GM19239 (cell line): ENCODE data around the gene TSC2.
"Not testable (repeated sequence)": the region's sequence is repeated elsewhere in the genome, so short reads cannot be mapped to it uniquely, and the experiment has no call there.

Source experiments
- DNase-seq: peaks from one replicate; pipeline ENCODE4 v3.0.0; 2011; ENCODE audit warnings: low spot score; ENCODE audit not compliant: insufficient read length
- FAIRE-seq: peaks from 2 replicates; lab custom pipeline; 2011; peaks lifted over from hg19 to GRCh38; lab: Jason Lieb, UNC

TSC2 gene

DNA sequence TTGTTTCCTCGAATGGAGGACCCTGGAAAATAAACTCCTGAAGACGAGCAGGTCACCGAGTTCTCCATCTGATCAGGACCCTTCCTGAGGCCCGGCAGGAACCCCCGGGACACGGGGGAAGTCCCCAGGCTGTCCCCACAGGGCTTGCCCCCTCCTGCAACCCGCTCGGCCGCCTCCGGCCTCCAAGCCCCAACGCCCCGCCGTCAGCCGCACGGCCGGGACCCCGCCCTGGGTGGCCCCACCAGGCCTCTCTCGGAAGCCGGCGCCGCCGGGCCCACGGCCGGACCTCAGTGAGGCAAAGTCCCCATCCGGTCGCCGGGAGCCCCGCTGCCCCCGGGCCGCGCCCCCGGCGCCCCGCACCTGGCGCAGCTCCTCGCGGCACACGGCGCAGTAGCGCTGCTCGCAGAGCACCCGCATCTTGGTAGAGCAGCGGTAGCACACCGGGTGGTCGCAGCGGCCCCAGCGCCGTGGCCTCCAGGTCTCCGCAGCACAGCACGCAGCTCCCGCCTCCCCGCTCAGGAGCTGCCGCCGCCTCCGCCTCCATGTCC, 38.5 kb upstream of the TSC2 start:
- DNase-seq, result no peak
- FAIRE-seq, result no peak

DNA sequence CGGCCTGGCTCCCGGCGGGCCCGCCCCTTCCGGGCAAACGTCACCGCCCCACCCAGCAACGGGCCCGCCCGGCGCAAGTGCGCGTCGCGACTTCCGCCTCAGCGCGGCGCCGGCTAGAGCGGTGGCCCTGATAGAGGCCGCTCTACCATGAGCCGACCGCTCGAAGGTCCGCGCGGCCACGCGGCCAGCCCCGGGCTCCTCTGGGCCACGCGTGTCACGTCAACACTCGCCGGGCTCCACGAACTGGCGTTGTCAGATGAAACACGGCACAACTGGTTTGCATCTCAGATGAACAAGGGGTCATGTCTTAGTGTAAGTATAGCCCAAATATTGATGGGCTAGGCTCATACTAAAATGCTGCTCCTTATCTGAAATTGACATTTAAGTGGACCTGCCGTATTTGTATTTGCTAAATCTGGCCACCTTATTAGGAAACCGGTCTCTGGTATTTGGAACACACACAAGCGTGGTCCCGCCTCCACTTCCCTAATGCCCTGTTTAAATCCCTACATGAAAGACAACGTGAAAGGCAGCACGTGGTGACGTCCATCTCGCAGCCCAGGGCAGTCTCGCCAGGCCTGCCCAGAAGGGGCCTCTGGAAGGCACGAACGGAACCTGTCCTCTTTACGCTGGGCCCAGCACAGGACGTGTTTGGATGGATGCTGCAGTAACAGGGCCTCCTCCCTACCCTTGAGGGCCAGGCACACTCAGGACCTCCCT, 37.8 kb upstream of the TSC2 start, which contains the start of gene ZNF598:
TSS of gene ZNF598 (minus strand) at position 31 of the 720 bp plus-strand sequence.
- FAIRE-seq, result peak; percentile 82
- DNase-seq, result peak; percentile 96

DNA sequence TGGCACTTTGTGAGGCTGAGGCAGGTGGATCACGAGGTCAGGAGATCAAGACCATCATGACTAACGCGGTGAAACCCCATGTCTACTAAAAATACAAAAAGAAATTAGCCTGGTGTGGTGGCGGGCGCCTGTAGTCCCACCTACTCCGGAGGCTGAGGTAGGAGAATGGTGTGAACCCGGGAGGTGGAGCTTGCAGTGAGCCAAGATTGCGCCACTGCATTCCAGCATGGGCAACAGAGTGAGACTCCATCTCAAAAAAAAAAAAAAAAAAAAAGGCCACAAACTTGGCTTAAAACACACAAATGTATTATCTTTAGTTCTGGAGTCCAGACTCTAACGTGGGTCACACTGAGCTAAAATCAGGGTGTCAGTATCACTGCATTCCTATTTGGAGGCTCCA, 36.1 kb upstream of the TSC2 start:
- DNase-seq, FAIRE-seq: not testable (repeated sequence)

DNA sequence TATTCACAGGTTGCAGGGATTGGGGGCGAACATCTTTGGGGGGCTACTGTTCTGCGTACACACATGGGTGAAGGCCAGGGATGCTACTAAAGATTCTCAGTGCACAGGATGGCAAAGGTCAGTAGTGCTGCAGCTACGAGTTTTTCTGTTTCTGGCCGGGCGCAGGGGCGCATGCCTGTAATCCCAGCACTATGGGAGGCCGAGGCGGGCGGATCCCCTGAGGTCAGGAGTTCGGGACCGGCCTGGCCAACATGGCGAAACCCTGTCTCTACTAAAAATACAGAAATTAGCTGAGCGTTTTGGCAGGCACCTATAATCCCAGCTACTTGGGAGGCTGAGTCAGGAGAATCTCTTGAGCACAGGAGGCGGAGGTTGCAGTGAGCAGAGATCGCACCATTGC, 34.3 kb upstream of the TSC2 start:
- no peak for FAIRE-seq
- no peak for DNase-seq

DNA sequence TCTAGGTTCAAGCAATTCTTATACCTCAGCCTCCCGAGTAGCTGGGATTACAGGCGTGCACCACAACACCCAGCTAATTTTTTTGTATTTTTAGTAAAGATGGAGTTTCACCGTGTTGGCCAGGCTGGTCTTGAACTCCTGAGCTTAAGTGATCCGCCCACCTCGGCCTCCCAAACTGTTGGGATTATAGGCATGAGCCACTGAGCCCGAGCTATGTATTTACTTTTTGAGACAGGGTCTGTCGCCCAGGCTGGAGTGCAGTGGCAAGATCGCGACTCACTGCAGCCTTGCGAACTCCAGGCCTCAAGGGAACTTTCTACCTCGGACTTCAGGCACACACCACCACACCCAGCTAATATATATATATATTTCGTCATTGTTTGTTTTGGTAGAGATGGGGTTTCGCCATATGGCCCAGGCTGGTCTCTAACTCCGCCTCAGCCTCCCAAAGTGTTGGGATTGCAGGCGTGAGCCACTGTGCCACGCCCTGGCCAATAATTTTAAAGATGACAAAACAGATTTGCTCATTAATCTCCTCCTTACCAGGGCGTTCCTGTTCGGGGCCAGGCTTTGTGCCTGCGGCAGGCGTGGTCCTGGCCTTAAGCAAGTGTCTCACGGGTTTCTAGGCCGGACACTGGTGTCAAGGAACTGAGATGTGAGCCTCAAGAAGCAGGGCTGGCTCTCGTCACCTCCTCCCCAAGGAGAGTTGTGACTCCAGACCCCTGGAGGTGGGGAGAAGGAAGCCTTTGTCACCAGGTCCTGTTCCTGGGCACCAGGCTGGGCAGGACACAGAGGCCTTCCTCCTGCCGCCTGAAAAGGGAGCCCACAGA, 32.5 kb upstream of the TSC2 start:
- FAIRE-seq (no peak), DNase-seq (no peak)

DNA sequence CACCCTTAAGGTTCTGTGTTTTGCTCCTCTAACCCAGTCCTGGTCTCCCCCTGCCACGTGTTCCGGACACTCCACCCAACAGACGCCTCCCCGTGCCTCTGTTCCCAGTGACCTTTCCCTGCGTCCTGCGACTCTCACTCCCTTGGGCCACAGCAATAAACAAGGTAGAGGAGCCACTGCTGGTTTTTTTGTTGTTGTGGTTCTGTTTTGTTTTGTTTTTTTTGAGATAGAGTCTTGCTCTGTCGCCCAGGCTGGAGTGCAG, 31.9 kb upstream of the TSC2 start:
- DNase-seq (no peak), FAIRE-seq (no peak)

DNA sequence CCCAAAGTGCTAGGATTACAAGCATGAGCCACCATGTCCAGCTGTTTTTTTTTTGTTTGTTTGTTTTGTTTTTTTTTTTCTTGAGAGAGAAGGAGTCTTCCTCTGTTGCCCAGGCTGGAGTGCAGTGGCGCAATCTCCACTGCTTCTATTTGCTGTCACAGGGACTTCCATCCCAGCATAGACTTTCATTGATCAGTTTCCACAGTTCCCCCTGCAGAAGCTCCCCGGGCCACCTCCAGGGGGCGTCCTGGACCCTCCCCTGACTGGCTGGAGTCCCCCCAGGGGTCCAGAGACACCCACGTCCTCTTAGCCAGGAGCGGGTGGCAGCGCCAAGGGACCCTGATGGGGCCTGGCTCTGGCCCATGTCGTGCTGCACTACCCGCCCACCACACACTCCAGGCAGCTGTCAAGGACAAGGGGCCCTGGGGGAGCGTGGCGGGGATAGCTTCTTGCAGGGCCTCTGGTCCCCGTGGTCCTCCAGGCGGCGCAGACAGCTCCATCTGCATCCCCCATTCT, 31.3 kb upstream of the TSC2 start:
- DNase-seq (no peak), FAIRE-seq (no peak)

DNA sequence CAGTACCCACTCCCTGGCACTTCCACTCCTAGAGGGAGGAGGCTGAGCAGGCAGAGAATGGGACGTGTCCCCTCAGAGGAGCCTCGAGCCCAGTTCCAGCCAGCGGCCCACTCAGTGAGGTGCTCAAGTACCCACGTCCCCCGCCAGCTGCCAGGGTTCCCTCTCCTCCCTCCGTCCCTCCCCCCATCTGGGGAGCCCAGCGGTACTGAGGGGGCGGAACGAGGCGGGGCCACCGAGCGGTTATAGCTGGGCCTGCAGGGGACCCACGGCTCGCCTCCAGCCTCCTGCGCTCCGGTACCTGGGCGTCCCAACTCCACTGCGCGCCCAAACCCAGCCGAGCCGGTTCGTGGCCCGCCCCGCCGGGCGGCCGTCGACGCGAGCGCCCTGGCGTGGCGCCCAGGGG, 28.3 kb upstream of the TSC2 start, which contains the start of gene NPW:
TSS of gene NPW (plus strand) at position 268 of the 403 bp plus-strand sequence.
- FAIRE-seq (no peak), DNase-seq (no peak)

DNA sequence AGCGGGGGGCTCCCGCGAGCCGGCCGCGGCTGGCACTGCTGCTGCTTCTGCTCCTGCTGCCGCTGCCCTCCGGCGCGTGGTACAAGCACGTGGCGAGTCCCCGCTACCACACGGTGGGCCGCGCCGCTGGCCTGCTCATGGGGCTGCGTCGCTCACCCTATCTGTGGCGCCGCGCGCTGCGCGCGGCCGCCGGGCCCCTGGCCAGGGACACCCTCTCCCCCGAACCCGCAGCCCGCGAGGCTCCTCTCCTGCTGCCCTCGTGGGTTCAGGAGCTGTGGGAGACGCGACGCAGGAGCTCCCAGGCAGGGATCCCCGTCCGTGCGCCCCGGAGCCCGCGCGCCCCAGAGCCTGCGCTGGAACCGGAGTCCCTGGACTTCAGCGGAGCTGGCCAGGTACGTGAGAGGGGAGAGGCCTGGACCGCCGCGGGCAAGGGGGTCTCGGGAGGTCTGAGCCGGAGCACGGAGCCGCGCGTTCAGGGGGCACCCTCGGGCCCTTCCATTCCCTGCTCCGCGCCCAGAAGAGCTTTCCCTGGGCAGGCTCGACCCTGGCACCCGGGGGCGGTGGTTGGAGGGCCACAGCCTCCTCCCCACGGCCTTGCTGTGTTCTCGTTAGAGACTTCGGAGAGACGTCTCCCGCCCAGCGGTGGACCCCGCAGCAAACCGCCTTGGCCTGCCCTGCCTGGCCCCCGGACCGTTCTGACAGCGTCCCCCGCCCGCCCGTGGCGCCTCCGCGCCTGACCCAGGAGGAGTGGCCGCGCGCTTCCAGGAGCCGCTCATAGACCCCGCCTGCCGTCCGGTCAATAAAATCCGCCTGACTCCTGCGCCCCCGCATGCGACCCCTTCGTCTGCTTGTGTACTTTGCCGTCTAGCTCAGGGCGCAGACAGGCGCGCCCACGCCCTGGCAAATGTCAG, 27.6 kb upstream of the TSC2 start:
- DNase-seq, result no peak
- FAIRE-seq, result no peak

DNA sequence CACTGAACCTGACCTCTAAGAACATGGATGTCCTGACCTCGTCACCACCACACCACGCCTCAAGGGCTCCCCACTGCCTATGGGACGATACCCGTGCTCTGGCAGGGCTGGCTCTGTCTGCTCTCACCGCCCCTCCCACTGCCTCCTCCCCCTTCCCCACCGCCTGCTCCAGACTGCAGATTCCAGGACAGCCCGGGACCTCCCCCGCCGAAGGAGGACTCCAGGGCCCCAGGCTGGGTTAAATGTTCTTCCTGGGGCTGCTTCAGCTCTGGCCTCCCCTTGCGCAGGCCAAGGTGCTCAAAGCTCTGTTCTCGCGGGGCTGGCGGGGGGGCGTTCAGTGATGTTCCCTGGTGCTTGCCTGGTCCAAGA, 25.1 kb upstream of the TSC2 start:
- DNase-seq (no peak), FAIRE-seq (no peak)

DNA sequence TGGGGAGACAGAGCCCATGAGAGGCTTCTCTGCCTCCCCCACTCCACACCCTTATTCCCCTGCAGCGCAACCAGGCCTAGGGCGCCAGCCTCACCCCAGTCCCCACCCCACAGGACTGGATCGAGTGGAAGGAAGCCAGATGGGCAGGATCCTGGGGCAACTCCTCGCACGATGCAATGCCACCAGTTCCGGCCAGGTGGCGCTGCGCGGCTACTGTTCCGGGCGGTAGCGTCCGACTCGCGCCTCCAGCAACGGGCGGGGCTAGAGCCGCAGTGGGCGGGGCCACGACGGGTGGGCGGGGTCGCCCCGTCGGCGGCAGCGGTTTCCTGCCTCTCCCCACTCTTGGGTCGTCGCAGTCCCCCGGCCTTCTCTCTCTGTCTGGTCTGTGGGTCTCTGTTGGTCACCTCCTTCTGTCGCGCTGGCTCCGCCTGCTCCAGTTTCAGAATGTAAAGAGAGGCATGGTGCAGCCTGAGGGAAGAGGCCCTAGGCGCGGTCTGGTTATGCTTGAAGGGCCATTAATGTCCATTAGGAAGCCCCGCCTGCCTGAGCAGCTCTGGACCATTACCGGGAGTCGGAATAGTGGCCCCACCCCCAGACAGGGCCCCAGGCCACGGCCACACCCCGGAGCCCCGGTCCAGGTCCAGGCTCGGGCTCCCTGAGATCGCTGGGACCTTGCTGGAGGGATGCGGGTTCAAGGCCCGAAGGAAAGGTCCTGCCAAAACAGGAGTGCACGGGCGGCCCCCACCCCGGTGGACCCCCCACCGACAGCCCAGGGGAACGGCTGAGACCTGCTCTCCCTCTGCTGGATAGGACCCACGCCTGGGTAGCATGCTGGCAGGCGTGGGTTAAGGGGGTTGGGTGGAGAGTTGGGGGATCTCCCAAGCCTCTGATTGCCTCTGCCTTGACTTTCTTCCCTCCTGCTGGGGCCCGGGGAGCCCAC, 24.4 kb upstream of the TSC2 start:
- peak; percentile 87 for FAIRE-seq
- peak; percentile 100 for DNase-seq

DNA sequence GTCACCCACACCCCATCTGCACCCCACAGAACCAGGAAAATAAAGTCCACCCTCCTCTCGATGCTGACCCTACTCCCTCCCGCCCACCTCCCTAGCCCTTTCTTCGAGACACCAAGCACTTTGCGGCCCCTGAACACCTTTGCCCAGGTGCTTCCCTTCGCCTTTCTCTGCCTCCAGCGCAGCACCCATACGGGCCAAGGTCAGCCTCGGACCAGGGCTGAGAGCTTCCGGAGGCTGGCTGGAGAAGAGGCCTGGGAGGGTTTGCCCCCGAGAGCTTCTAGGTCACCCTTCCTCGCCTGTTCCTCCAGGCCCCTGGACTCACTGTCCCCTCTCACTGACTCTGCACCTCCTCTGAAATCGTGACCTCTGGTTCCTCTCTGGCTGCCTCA, 23.8 kb upstream of the TSC2 start:
- DNase-seq (no peak), FAIRE-seq (no peak)

DNA sequence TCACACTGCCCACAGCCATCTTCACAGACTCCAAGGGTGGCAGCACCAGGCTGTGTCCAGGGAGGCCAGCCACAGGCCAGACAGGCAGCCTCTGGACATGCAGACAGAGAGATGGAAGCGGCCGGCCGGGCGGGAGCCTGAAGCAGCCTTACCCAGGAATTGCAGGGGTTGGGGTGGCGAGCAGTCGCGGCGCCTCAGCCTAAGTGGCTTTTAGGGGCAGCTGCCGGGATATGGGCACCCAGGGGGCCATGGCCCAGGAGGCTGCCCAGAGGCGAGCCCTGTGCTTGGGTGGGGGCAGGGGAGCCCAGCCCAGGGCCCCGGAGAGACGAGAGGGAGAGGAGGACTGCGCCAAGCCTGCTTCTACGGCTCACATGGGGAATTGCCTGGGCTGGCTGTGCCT, 22.5 kb upstream of the TSC2 start:
- DNase-seq, result no peak
- FAIRE-seq, result no peak

DNA sequence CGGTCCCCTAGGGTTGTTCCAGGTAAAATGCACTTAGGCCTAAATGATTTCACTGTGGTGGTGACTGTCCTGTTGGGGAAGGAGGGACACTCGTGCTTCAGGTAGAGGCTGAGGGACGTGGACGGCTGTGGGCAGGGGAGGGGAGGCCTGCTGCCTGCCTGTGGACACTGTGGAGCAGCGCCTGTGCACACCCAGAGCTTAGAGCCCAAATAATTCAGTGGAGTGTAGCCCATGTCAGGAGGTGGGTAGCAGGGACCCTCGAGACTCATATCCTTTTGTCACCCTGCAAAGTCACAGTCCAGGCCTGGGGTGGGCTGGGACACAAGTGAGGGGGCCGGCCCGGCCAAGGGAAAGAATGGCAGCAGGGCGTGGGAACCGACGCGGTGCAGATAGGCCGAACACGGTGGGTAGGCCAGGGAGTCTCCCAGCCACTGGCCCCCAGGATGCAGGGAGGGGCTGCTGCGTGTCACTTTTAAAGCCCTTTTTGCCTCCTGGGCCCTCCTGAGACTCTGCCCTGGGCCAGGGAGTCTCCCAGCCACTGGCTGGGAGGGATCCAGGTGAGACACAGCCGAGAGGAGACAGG, 21.8 kb upstream of the TSC2 start:
- FAIRE-seq, result no peak

DNA sequence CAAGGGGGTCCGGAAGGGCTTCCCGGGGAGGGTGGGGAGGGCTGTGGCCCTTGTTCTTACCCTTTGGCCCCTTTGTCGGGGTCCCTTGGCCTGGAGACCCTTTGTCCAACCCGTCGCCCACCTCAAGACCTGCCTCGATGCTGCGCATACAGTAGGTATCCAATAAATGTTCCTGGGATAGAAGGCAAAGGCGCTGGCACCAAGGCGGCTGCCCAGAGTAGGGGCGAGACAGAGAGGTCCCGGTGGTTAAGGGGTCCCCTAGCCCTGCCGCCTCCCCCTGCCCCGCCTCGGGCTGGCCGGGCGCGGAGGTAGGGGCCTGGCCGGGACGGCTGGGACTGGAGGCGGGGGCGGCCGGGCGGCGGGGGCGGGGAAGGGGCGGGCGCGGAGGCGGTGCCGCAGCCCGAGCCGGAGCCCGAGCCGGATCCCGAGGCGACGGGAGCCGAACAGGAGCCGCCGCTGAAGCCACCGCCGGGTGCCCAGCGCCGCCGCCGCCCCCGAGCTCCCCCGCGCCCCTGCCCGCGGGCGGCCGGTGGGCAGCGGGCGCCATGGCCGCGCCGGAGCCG, 21.2 kb upstream of the TSC2 start, which contains the start of gene NHERF2:
TSS of gene NHERF2 (plus strand) at position 442 of the 563 bp plus-strand sequence. CDS start at position 546, 104 bp downstream.
- FAIRE-seq (no peak), DNase-seq (no peak)

More for the DNA sequence above, 21.8 kb upstream of the TSC2 start:
- DNase-seq, result no peak

DNA sequence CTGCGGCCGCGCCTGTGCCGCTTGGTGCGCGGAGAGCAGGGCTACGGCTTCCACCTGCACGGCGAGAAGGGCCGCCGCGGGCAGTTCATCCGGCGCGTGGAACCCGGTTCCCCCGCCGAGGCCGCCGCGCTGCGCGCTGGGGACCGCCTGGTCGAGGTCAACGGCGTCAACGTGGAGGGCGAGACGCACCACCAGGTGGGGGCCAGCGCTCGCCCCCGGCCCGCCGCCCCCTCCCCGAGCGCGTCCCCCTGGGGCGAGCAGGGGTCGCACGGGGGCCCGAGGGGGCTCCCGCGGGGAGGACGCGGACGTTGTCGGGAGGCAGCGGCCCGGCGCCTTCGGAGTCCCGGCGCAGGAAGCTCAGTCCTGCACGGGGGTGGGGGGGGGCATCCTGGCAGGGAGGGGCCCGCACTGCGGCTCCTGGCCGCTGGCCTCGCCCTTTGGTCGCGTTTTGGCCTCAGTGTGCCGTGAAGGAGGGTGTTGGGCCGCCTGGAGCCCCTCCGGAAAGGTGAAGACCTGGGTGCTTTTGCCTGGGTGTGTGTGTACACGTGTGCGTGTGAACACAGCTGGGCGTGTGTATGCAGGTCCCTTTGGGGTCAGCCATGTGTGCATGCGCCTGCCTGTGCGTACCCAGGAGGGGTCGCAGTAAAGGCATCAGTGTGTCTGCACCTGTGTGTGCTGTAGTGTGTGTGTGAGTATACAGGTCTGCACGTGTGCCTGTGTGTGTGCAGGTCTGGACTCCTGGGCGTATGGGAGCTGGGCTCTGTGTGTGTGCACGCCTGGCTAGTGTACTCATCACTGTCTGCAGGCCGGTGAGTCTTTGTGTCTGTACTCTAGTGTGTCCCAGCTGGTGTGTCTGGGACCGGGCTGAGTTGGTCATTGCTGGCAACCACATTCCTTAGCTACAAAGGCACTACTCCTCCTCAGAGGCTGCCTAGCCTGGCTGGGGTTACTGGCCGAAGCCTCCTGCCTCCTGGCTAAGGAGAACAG, 20.5 kb upstream of the TSC2 start:
- no peak for FAIRE-seq
- no peak for DNase-seq

DNA sequence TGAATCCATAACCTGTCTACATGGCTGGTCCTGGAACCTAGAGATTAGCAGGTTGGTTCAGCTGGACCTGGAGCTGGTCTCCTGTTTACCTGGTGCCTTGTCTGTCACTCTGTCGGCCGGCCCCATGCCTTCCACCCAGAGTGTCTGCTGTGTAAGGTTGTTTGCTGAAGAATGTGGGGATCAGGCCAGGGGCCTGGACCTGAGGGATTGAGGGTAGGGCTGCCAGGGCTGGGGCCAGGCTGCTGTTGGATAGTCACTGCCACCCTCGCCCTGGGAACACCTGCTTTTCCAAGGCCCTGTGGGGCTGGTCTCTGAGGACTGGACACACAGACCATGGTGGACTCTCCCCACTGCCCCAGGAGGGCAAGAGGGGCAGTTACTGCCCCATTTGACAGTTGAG, 19.6 kb upstream of the TSC2 start:
- DNase-seq, result no peak
- no peak for FAIRE-seq
